HG03175 (cell line): ENCODE data around the gene PGLYRP3.
"Not testable (repeated sequence)": the region's sequence is repeated elsewhere in the genome, so short reads cannot be mapped to it uniquely, and the experiment has no call there.

Experiments used
- ATAC-seq: cut with Tn5 transposase; IDR thresholded peaks from one replicate; pipeline ENCODE4 v1.9.1; 2021; ENCODE audit warnings: mild to moderate bottlenecking, moderate library complexity; ENCODE audit not compliant: unreplicated experiment

The PGLYRP3 gene

DNA sequence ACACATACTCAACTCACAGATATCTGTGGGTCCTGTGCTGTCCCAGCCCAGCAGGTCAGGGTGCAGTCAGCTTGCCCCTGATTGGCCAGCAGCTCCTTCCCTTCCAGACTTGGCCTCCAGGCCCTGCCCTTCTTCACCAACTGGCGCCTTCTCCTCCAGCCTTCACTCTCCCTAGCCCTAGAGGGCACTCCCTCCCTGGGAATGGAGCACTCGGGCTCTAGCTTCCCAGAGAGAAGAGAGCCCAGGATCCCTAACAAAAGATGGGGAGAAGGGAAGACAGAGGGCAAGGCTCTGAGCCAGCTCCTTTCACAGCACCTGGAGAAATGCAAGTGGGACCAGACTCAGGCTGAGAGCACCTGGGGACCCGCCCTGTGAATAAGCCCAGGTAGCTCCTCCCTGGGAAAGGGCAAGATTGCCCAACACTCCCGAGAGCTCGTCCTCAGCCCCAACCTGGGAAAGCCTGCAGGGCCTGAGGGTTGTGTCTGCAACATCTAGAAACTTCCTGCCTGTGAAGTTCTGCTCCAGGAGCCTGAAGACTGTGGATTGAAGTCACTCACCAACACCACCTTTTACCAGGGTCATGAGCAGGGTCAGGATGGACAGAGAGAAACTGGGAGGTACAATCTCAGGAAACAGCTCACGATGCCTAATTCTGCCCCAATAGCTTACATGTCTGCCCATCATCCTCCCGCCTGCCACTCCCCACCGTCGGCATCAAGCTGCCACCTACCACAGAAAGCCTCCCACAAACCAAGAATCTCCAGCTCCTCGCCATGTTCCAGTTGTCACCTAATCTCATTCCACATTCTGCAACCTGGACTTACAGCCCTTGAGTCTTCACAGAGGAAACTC is 36.0 kb upstream of the PGLYRP3 start, which contains the start of gene PGLYRP4:
PGLYRP4 (minus strand) TSS at position 331 of the 852 bp plus-strand sequence. CDS start 909 bp downstream, outside the sequence.
- ATAC-seq = no peak

DNA sequence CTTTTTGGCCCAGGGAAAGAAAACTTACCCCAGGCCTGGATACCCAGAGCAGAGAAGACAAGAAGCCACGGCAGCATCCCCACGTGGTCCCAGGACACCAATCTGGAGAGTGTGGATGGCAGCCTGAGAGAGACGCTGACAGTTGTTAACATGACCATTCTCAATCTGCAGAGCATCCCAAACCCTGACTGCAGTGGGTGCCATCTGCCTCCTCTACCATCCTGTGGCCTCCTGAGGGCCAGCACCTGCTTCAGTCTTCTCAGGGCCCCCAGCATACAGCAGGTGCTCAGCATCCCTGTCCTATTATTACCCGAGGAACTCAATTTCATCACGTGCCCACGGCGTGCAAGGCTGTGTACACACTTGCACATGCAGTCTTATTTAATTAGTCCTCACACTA is 35.1 kb upstream of the PGLYRP3 start:
- no peak for ATAC-seq

DNA sequence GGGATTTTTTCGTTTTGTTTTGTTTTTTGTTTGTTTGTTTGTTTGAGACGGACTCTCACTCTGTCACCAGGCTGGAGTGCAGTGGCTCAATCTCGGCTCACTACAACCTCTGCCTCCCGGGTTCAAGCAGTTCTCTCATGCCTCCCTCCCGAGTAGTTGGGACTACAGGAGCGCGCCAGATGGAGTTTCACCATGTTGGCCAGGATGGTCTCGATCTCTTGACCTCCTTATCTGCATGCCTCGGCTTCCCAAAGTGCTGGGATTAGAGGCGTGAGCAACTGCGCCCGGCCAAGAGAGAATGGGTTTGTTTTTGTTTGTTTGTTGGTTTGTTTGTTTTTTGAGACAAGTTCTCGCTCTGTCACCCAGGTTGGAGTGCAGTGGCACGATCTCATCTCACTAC is 34.3 kb upstream of the PGLYRP3 start:
- not testable (repeated sequence) for ATAC-seq

DNA sequence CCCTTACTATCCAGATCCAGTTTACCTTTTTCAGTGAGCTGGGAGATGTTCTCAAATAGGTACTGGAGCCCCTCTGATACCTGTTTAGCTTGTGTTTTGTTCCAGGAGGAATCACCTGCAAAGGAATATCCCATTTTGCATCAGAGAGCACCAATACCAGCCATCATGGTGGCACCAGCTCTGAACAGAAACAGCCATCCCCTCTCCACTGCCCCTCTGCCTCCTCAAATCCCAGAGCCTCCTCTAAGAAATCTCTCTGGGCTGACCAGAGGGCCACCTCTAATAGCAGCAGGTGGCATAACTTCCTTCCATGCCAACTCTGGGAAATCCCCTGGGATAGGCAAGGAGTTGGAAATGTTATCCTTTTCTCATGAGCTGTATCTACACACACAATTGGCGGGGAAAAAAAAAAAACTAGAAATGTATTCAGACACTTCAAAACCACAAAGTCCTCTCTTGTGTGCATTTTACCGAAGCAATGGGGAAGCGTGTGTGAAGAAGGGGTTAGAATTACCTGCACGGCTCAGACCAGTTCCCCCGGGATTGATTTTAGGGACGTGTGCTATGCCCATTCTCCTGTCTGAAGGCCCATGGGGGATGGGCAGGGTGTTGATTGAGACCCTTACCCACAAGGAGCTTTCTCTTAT is 33.4 kb upstream of the PGLYRP3 start:
- ATAC-seq = no peak

DNA sequence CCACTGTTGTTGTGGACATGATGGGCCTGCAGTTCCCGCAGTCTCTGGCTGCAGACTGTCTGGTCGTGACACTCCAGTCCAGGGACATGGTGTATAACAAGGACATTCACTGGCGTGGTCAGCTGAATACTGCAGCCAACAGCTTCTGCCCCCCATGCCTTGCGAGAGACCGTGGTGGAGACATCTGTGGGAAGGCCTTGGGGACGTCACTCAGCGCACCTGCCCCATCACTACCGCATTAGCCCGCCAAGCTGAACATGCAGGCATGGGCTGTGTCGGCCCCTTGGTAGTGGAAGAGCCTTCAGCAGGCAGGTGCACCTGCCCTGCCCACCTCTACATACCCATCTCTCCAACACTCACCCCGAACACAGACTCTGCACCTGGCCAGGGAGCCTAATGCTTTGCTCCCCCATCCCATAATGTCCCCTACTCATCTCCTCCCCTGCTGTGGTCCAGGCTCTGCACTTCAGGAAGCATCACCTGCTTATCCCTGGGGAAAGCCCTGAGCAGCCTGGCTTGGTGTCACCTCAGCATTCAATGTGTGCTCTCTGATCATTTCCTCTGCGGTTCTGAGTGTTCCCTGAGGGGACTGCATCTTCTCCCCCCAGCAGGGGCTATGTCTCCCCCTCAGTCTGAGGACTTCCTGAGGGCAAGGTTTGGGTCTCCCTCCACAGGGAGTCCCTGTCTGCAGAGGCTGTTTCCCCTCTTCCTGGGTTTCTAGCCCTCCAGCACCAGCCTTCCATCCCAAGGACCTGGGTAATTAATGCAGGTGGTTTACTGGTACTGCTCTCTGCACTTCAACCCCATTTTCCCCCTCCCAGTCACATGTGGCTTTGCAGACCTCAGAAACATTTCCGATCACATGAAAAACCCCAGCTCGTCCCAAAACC is 32.7 kb upstream of the PGLYRP3 start:
- no peak for ATAC-seq

DNA sequence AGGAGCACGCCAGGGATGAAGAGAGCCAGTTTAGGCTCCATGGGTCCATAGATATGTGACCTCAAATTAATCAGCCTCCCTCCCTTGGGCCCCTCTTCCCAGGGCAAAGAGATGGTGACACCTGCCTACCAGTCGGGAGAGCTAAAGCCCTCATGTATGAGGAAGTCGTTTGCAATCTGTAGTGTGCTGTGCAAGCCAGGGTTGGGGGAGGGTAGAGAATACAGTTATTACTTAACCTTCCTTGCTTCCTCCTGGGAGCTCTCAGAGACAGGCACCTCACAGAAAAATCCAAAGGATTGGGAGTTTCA is 31.9 kb upstream of the PGLYRP3 start:
- ATAC-seq = no peak

DNA sequence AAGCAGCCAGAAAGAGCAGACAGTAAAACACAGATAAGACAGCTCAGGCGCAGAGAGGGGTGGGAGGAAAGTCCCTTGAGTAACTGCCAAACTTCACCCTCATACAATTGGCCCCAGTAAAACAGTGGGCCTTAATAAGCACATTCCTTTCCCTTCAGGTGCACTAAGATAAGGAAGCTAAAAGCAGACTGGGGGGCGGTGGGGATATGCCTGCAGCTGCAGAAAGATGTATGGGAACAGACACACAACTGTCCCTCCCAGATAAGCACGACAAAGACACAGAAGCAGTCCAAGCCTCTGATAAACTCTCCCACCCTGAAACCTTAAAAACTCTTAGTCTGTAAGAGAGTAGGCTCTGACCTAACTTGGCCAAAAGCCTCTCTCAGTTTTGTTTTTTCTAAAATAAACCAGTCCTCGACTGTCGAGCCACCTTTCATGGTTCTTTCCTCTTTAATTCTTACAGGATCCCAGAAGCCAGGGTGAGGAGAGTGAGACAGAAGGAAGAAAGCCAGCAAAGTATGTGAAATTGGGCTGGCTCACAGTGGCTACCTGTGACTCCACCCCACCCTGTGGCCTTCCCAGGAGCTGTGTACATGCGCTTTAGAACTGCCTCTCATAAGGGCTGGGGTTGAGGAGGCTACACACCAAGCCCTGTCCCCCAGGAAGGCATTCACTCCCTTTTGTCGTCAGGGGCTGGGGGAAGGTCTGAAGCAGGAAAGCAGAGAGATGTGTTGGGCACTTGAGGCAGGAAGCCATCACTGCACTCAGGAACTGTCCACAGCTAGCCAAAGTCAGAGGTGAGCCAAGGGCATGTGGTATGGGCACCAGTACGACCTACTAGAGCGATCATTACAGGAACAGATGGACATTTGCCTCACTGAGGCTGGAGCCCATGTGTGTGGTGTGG is 31.3 kb upstream of the PGLYRP3 start:
- no peak for ATAC-seq

DNA sequence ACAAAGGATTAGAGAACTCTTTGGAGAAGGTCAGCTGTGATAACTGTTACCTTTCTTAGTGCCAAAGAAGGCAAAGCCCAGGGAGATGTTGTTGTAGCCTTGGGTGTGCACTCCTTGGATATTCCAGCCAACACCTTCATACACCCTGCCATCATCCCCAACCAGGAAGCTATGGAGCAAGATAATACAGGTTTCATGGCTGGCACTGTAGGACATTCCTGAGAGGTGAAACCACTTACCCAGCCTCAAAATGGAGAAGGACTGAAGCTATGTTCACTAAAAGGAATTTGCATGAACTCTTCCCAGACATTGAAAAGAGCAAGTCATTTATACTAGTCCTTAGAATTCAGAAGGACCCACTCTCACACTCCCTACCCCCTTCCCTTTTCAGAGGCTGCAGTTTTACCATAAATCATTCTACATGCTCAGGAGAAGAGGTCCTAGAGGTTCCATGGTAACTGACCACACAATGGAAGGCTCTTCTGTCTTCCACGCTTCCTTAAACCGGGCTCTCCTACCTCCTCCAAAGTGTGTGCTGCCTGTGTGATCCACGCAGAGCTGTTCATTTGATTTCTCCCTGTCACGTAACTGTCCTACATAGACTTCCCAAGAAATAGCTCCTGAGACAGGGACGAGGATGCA is 30.4 kb upstream of the PGLYRP3 start:
- no peak for ATAC-seq

DNA sequence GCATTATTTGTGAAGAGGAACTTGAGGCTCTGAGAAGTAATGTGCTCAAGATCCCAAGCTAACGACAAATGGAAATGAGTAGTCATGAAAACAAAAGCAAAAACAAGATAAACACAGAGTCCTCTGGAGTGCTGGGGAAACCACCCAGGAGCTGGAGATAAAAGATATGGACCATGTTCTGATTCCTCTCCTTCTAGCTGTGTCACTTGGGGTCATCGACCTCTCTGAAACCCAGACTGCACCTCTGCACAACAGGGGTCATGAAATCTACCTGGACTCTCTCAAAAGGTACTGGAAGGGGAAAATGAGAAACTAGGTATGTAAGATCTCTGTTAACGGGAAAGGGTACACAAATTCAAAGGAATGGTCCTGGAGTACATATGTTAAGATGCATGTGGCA is 29.4 kb upstream of the PGLYRP3 start:
- ATAC-seq = no peak

DNA sequence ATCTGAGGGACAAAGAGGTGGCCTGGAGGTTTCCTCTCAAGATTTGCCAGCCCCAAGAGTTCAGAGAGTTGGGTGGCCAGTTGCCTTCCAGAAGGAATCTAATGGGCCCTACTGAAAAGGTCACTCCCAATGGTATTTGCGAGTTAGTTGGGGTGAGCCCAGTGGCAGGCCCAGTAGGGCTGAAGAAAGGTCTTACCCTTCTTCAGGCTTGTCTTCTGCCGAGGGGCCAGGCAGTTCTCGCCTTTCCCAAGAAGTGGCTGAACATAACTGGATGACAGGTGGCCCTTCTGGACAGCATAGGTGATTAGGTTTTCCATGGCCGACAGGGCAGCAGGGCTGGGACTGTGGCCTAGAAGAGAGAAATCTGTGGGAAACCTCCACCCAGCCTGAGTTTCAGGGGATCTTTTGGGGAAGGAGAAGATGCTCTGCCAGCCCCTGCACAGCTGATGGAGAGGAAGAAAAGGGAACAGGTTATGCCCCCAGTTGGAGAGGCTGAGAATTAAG is 28.7 kb upstream of the PGLYRP3 start:
- ATAC-seq = no peak

DNA sequence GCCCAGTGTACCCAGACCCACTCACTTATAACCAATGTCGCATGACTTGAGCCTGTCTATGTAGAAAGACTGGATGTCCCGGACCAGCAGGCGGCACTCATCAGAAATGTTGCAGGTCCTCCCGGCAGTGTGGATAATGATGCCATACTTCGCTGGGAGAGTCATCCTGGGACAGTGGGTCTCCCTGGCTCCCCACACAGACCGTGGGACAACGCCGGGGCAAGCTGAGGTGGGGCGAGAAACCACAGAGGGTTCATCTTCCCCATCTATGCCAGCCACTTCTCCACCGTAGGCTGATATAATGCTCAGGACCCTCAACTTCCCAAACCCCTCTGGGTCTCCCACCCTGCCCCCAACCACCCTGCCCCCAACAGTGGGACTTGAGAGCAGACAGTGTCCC is 27.6 kb upstream of the PGLYRP3 start:
- no peak for ATAC-seq

DNA sequence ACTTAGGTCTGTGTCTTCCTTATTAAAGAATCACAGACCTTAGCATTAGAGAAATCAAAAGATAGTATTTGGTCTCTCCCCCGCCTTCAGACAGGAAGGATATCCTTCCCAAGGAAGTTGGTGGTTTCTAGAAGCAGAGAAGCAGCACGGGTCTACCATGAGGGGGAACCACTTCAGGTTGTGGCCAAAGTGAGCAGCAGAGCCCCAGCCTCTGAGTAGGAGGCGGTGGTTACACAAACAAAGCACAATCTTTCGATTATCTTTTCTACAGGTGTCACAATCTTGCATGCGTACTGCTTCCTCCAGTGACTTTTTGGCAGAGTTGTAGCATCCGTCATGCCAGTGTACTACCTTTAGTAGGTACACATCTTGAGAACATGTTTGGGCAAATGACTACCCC is 27.1 kb upstream of the PGLYRP3 start:
- no peak for ATAC-seq

DNA sequence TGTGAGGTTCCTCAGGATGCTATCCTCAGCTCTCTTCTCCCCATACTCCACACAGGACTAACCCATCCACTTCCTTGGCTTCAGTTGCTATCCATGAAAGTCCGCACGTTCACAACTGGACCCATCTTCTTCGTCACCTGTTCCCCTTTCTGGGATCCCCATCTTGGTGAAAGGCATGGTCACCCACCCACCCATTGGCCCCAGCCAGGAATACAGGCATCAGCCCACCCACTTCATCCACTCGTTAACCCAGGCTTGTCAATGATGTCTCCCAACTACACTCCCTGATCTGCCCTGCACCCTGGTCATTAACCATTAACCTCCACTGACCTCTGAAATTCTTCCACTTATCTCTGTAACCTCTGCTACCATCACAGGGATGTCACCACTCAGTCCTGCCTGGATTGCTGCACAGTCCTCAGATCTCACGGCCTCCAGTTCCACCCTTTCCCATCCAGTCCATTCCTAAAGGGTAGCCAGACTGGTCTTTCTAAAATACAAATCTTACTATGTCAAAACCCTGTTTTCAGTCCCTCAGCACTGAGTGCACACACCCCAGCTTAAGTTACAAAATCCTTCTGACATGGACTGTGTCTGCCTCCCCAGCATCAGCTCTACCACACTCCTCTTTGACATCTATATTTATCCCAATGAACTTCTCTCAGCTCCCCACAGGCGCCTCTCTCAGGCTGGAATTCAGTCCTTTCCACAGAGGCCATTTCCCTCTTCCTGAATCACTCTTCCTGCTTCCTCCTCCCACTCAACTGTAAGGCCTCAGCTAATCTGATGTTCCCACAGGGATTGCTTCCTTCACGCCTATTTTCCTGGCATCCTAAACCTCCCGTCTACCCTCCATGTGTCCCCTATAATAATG is 25.5 kb upstream of the PGLYRP3 start:
- no peak for ATAC-seq

DNA sequence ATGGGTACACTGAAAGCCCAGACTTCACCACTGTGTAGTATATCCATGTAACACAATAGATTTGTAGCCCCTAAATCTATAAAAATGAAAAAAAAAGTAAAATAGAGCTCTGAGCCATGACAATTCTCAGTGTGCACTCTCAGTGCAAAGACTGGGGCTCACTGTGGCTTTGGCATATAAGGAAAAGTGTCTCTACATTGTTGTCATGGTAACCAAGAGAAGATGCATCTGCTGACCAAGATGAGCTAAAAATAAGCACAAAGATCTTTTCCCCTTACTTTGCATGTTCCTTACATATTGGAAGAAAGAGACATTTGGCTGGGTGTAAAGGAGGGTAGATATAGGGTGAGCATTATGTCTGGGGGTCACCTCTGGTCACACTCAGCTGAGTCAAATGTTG is 23.9 kb upstream of the PGLYRP3 start:
- ATAC-seq = no peak

DNA sequence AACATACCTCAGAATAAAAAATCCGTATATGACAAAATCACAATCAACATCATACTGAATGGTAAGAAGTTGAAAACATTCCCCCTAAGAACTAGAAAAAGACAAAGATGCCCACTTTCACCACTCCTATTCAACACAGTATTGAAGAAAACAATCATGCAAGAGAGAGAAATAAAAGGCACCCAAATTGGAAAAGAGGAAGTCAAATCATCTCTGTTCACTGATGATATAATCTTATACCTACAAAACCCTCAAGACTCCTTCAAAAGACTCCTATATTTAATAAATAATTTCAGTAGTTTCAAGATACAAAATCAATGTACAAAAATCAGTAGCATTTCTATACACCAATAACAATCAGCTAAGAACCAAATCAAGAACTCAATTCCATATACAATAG is 21.1 kb upstream of the PGLYRP3 start:
- no peak for ATAC-seq

DNA sequence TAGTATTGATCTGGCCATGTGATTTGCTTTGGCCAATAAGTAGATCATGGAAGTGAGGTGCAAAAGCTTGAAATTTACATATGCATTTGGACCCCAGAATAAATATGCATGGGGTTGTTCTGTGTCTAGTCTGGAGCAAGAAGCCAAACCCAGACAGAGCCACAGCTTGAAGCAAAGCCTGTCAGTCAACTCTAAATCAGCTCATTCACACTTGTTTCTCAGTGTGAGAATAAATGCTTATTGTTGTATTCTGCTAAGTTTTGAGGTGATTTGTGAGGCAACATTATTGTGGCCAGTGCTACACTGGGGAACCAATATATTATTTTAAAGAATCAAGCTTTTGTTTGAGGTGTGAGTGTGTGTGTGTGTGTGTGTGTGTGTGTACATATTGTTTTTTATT is 12.2 kb upstream of the PGLYRP3 start:
- no peak for ATAC-seq

DNA sequence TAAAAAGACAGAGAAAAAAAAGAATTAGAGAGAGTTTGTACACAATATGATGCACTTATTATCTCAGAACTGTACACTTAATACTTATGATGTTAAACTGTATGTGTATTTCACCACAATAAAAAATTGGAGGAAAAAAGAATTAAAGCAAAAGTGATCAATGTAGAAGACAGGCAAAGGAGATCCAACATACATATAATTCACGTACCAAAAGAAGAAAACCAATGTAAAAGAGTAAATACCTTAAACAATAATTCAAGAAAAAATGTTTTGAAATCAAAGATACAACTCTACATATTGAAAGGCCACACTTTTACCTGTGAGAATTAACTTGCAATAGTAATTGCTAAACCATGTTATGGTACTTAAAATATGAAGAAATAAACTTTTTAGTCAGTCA is 9.8 kb upstream of the PGLYRP3 start:
- no peak for ATAC-seq

DNA sequence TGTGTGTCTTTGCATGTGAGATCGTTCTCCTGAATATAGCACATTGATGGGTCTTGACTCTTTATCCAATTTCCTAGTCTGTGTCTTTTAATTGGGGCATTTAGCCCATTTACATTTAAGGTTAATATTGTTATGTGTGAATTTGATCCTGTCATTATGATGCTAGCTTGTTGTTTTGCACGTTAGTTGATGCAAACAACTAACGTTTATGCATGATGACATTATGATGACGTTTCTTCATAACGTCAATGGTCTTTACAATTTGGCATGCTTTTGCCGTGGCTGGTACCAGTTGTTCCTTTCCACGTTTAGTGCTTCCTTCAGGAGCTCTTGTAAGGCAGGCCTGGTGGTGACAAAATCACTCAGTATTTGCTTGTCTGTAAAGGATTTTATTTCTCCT is 5.4 kb upstream of the PGLYRP3 start:
- not testable (repeated sequence) for ATAC-seq

DNA sequence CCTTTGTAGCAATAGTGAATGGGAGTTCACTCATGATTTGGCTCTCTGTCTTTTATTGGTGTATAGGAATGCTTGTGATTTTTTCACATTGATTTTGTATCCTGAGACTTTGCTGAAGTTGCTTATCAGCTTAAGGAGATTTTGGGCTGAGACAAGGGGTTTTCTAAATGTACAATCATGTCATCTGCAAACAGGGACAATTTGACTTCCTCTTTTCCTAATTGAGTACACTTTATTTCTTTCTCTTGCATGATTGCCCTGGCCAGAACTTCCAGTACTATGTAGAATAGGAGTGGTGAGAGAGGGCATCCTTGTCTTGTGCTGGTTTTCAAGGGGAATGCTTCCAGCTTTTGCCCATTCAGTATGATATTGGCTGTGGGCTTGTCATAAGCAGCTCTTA is 3.3 kb upstream of the PGLYRP3 start:
- not testable (repeated sequence) for ATAC-seq
